Thyroid gland (tissue), 4 donors: ENCODE data around the gene PRRT2.

ENCODE experiments used
- CTCF ChIP-seq, 6 experiments: fragments of 200-600 bp in 3 of 6; fragments of 450-650 bp in 3 of 6; sonication (generic) in 3 of 6; IDR thresholded peaks; one replicate each; pipeline ENCODE4 v1.5.1; 2016 to 2019; ENCODE audit warnings: antibody characterized with exemption in 6 of 6, mild to moderate bottlenecking in 2 of 6, inconsistent platforms in 1 of 6, moderate library complexity in 1 of 6
- POLR2A ChIP-seq, 2 donors: fragments of 450-650 bp; IDR thresholded peaks; one replicate each; pipeline ENCODE4 v1.6.1; 2017; ENCODE audit warnings: antibody characterized with exemption in 2 of 2, mild to moderate bottlenecking in 2 of 2, moderate library complexity in 1 of 2

GRCh38 chr16:29850998-29851397 lies 39.0 kb downstream of the PRRT2 start:
- TF ChIP-seq CTCF (IDR thresholded peaks at IDR 0.05) (no peak), POLR2A (IDR thresholded peaks at IDR 0.05) (no peak)
